ENCODE results near the gene PTP4A2.

Gene PTP4A2

DNA sequence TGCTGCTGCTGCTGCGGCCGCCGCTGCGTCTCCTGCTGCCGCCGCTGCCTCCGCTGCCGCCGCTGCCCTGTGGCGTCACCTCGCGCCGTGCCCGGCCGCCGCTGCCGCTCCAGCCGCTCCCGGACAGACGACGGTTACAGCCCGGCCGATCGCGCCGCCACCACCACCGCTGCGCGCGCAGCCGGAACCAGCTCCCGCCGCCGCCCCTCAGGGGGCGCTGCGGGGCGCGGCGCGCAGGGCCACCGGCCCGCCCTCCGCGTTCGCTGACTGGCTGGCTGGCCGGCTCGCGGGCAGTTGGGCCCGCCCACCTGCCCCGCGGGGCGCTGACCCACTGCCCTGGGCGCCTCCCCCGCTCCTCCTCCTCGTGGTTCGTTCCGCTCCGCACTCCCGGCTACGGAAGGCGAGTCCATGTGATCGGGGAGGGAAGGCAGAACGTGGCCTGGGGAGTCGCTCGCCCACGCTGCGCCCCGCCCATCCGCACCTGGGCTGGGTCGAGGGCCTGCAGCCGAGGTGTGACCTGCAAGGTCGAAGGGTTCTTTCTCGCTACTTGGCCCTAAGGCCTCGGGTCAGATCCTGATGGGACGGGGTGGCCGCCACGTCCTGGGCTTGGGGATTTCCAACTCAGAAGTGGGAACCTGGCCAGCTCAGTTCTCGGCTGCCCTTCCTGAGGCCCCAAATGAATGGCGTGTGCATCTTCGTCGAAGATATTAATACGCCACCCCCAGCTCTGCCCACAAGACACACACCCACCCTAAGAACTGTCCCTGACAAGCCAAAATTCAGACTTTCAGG lies at the start of gene PTP4A2:
Gene PTP4A2 (minus strand): TSS at position 185 of the 792 bp plus-strand sequence. CDS start 19,303 bp downstream, outside the sequence.
- DNase-seq (ENCODE audit: low read depth in 2 of 2) = peak in 1 of 2 experiments; percentile 64

DNA sequence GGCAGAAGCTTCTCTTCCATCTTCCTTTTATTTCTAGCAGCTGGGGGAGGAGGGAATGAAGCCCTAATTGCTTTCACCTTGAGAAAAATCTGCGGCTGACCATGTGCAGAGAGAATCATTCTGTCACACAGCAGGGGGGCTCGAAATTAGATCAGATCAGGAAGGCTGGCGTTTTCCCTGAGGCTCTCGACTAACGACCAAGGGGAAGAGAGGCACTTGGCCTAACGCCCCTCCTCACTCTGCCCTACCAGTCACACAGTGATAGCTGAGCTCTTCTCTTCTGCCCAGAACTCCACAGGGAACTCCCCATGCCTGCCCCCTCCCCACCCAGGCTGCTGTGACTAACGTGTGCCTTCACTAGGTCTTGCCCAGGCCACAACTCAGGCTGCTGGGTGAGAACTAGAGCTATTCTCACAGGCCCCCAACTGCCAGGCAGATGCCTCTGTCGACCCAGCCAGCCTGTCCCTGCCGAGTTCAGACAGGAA lies 49.0 kb upstream of the PTP4A2 start:
- DNase-seq (ENCODE audit: low read depth in 2 of 2) = no peak

GRCh38 chr1:31985430-31985829 lies 47.3 kb upstream of the PTP4A2 start:
- DNase-seq (ENCODE audit: low read depth in 2 of 2) = no peak

DNA sequence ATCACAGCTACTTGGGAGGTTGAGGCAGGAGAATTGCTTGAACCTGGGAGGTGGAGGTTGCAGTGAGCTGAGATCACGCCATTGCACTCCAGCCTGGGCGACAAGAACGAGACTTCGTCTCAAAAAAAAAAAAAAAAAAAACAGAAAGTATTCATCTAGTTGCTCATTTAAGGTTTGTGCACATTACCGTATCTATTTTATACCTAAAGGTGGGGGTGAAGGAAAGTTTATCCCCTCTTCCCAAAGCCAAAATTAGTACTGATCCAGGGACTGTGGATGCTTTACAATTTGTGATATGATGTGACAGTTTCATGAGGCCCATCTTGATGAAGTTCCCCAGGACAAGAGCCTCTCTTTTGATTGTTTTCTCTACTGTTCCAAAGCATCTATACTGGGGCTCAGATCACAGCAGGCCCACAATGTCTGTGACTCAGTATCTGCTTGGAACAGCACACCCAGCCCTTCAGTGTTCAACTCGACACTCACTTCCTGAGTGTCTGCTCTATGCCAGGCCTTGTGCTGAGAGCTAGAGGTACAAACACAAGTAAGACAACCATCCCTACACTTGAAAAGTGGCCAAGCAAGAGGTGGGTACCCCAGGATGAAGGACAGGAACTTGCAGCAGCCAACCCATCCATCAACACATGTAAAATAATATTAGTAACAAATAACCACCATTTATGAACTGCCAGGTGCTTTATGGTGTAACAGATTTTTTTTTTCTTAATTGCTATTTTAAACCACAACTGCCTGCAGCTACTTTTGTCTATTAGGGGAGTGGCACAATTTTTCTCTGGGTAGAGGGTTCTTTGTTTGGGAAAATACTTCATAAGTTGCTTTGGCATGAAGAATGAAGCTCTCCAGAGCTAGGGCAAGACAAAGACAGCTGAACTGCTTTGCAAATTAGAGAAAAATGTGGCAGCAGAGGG lies 46.5 kb upstream of the PTP4A2 start:
- DNase-seq (ENCODE audit: low read depth in 2 of 2) = no peak

- no peak for DNase-seq (ENCODE audit: low read depth in 2 of 2)
Observed at GRCh38 chr1:31981972-31982371, 43.8 kb upstream of the PTP4A2 start.

DNA sequence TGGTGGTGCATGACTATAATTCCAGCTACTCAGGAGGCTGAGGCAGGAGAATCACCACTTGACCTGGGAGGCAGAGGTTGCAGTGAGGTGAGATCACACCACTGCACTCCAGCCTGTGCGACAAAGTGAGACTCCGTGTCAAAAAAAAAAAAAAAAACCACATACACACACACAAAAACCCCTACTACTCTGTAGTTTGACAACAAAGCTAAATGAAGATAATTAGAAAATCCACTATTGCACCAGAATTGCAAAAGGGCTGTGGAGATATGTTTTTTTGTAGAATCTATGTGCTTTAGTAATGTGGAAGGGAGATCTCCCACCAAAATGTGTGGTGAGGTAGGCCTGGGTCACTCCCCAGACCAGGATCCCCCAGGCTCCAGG lies 43.3 kb upstream of the PTP4A2 start:
- no peak for DNase-seq (ENCODE audit: low read depth in 2 of 2)

DNA sequence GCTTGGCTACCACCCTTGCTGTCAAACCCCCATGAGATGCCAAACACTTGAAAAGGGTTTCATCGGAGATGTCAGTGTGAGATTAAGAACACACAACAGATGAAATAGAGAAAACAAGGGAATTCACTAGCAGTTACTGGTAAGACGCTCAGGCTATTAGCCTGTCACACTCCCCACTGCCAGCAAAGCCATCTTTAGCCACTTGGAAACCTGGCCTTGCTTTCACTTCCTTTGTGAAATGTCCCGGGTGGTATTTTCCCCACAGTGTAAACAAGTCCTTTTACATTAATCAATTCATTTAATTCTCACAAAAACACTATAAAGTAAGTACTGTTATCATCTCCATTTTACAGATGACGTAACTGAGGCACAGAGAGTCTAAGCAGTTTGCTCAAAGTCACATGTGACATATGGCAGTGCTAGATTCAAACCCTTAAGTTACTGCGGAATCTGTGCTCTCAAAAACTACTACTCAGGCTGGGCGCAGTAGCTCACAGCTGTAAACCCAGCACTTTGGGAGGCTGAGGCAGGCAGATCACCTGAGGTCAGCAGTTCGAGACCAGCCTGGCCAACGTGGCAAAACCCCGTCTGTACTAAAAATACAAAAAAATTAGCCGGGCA lies 42.8 kb upstream of the PTP4A2 start:
- no peak for DNase-seq (ENCODE audit: low read depth in 2 of 2)

GRCh38 chr1:31978843-31979400 lies 40.8 kb upstream of the PTP4A2 start:
- DNase-seq (ENCODE audit: low read depth in 2 of 2) = peak in 1 of 2 experiments; percentile 42

- DNase-seq (ENCODE audit: low read depth in 2 of 2) = peak; percentile 81 to 85
Observed at GRCh38 chr1:31977385-31978131, 39.4 kb upstream of the PTP4A2 start.

DNA sequence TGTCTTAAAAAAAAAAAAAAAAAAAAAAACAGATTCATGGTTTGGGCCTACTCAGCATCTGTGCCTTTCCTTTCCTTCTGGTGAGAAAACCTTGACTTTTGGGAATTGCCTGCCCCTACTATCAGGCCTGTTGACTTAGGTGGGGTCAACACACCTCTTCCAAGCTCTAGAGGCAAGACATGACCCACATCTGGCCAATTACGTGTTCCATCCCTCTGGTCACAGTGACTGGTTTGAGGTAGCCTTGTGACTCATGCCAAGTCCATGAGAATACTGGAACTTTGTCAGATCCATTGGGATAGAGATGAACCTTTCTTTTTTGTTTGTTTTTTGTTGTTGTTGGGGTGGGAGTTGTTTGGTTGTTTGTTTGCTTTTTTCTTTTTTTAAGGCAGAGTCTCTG lies 38.2 kb upstream of the PTP4A2 start:
- no peak for DNase-seq (ENCODE audit: low read depth in 2 of 2)

- no peak for DNase-seq (ENCODE audit: low read depth in 2 of 2)
Observed at GRCh38 chr1:31970873-31971272, 32.7 kb upstream of the PTP4A2 start.

DNA sequence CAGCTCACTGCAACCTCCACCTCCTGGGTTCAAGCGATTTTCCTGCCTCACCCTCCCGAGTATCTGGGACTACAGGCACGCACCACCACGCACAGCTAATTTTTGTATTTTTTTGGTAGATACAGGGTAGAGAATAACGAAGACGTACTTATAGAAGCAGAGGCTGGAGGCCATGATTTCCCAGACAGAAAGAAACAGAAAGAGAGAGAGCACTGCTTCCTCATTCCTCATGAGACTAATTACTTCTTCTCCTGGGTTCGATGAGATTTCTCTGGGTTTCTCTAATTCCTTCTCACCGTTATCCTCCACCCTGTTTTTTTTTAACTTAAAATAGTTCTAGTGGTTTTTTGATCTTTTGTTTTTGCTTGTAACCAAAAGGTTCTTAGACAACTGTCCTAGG lies 23.4 kb upstream of the PTP4A2 start:
- DNase-seq (ENCODE audit: low read depth in 2 of 2) = no peak

DNA sequence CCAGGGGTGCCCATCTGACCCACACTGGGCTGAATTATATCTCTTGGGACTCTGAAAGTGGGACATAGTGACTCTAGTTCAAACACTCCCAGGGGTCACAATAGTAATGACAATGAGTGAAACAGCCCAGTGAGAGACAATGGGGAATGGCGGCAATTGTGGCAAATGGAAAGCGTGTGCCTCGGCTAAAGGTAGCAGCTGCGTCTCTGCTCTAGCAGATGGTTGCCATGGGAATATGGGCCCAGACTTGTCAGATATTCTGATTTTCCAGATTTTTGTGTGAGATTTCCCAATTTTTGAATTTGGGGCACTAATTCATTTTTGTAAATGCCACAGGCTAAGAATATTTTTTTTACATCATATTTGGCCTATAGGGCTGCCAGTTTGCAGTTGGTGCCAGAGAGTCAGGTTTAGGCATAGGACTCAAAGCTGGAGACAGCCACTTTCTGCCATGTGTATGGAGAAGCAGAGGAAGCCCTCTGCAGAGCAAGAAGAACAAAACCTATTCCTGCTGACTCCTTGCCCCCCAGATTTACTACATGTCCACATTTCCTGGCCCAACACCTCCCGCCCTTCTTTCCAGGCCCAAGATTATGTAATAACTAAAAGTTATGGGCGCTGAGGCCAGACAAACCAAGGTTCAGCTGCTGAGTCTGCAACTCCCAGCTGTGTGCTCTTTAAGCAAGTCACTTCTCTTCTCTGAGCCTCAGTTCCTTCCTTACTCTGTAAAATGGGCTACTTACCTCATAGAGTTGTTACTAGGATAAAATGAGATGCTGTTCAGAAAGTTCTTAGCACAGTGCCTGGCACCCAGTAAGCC lies 21.6 kb upstream of the PTP4A2 start:
- no peak for DNase-seq (ENCODE audit: low read depth in 2 of 2)

DNA sequence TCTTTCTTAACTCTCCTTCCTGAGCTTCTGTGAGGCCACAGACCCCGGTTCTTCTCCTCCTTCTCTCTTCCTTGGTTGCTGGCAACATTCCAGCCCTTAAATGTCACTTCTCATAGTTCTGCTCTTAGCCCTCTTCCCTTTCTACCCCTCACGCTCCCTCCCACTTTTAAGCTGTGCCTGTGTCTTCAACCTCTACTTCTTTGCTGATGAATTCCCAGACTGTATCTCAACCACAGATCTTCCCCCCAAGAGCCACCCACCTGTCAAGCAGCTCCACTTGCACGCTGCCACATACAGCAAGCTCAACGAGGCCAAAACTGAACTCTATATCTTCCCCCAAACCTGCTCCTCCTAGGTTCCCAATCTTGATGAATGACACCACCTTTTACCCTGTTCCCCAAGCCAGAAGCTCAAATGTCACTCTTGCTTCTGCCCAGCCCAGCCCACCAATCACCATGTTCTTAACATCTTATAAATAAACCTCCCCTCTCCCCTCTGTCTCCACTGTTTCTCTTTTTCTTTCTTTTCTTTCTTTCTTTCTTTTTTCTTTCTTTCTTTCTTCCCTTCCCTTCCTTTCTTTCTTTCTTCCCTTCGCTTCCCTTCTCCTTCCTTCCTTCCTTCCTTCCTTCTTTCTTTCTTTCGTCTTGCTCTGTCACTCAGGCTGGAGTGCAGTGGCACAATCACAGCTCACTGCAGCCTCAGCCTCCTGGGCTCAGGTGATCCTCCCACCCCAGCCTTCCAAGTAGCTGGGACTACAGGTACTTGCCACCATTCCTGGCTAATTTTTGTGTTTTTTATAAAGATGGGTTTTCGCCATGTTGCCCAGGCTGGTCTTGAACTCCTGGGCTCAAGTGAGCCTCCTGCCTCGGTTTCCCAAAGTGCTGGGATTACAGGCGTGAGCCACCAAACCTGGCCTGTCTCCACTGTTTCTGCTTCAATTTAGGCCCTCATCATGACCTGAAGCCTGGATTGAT lies 19.8 kb upstream of the PTP4A2 start:
- DNase-seq (ENCODE audit: low read depth in 2 of 2) = no peak

GRCh38 chr1:31955917-31956736 lies 18.0 kb upstream of the PTP4A2 start:
- DNase-seq (ENCODE audit: low read depth in 2 of 2) = peak; percentile 97 to 98

DNA sequence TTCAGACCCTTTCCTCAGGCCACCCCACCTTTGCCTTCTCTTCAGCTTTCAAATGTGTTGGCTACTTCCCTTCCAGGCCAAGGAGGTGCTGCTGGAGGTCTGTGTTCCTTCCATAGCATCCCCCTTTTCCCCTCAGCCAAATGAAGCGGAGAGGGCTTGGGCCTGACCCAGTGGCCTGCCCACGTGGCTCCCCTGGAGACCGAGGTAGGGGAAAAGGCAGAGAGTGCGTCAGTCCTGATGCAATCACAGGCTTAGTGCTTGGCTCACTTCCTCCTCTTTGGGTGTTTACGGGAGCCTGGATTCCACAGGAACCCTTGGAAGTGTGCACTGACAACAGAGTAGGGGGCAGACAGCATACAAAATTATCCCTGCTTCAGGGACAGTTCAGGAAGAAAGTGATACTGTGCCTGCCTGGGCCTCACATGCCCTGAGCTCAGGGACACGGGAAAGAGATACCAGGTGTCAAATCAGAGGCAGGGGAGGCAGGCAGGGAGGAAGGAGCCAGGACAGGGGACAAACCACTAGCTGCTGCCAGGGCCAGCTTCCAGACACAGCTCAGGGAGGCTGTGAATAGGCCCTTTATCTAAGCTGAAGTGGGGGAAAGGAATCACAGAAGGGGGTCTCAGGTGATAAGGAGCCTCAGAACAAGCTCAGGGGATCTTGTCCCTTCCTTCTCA lies 16.6 kb upstream of the PTP4A2 start:
- peak; percentile 94 for DNase-seq (ENCODE audit: low read depth in 2 of 2)

DNA sequence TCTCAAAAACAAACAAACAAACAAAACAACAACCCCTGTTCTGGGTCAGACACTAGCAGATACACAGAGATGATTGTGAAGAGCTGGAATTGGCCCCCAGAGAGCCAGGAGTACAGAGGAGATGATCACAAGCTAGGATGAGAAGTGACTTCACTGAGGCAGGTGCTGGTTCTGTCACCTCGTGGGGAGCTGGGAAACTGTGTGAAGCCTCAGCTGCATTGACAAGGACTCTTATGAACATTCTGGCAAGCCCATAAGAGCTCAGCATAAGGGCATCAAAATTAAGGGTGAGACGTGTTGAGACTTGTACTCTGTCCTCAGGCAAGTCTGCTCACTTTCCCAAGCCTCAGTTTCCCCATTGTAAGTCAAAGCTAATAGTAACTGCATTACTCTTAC lies 14.7 kb upstream of the PTP4A2 start:
- DNase-seq (ENCODE audit: low read depth in 2 of 2) = no peak

- DNase-seq (ENCODE audit: low read depth in 2 of 2) = no peak
Observed at GRCh38 chr1:31951276-31951675, 13.1 kb upstream of the PTP4A2 start.
